ENCODE measurements around the gene HOXA11.

Gene HOXA11

DNA sequence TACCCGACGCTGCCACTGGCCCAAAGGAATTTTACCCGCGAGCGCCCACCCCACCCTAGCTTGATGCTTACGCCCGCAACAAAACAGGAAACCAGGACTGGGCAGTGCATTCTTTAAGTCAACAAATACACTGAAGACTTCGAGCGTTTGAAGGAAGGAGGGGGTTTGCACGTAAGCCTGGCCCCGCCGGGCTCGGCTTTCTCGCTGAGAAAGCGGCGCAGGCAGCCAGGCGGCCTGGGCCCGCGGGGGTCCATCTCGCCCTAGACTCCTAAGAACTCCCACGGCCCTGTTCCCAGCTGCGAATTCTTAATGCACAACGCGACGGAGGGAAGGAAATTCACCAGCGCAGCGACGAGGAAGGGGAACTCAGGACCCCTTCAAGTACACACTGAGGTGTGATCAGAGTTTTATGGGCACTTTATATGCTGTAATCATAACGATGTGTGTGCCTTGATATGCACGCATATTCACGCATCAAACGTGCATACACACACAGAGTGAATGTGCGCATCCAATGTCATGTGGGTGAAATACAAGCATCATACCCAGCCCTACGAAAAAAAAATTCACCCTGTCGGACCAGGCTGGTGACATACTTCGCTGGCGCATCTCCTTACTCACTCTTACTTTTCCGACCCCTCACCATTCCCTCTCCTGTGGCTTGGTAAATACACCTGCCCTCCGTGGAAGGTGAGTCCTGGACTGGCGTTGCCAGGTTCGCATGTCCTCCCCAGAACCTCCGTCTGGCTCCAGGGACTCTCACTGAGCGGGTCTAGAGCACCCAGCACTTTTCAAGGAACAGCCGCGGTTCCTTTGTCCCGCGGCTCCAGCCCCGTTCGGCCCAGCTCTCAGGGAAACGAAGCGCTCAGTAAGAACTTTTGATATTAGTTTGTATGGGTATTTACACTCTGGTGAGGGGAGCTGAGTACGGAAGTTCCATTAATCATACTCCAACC, 20.6 kb upstream of the HOXA11 start:
- DNase-seq (ENCODE audit: low read depth in 2 of 2): no peak

DNA sequence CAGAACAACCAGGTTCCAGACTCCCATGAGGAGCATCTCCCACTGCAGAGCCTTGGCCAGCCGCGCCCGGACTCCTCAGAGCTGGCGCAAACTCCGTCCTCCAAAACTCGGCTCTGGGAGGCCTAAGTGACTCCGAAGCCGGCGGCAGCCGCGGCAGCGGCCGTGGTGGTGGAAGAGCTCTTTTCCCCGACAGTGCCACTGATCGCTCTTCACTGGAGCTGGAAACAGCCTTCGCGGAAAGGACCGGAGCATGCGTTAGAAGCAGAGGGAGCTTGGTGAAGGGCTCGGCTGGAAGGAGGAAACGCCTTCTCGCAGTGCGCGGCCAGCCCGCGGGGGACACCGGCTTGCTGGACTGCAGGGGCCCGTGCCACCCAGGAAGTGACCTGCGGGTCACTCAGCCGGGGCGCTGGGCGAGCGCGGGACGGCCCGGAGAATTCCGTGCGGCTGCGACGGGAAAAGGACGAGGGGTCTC, 19.9 kb upstream of the HOXA11 start:
- DNase-seq (ENCODE audit: low read depth in 2 of 2): no peak

DNA sequence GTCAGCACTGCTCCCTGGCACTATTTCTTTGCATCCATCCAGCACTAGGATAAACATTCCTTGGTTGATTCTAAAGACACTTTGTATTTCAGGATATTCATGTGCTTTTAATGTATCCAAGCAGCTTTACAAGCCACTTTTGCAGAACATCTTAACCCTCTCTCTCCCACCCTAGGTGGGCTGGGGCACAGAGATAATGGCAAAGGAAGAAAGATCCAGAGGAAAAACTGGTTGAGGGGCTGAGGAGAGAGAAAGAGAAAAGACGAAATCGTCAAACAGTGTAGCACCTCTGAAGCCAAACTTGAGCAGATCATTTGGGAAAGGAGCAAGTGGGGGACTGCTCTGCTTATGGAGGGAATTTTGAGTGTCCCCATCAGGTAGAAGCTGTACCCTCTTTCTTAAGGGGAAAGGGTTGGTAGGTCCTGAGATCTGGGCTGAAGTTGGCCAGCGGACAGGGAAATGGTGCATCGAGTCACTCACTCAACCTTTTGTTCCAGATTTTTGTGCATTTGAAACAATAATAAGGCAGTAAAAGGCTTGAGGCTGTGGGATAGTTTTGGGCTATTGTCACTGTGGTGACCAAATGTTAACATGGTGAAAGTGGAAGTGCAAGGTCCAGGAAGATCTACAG, 19.0 kb upstream of the HOXA11 start:
- DNase-seq (ENCODE audit: low read depth in 2 of 2): no peak

DNA sequence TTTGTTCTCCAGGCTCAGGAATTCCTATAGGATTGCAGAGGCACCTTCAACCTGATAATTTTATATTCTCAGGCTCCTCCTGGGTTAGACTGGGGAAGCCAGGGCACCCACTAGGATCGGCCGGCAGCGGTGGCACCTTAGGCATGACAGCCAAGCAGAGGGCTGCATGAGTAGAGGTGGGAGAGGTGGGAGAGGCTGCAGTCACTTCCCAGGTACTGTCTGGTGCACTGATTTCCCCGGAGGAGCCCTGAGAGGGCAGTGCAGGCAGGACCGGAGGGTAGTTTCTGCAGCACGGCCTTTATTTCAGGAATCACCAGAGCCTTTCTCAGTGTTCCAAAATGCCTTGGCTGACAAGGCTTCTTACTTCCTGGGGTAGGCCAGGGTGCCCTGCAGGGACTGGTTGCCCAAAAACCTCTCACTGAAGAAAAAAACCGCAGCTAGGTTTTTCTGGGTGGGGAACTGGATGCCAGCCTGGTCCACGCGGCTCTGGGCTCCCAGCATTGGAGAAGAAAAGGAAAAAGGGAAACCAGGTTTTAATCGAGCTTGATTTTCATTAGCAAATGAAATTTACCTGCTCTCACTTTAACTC, 18.4 kb upstream of the HOXA11 start:
- no peak for DNase-seq (ENCODE audit: low read depth in 2 of 2)

DNA sequence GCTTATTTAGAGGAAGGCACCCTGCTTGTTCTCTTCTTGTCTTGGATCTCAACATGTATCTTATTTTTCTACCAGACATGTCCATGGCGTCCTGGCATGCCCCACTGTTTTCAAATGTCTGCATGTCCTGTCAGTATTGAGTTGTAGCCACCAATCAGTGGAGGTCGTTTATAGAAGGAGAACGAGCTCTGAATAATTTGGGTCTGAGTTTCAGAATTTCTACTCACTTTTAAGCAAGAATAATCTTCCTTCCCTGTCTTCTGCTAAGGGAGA, 17.8 kb upstream of the HOXA11 start:
- no peak for DNase-seq (ENCODE audit: low read depth in 2 of 2)

DNA sequence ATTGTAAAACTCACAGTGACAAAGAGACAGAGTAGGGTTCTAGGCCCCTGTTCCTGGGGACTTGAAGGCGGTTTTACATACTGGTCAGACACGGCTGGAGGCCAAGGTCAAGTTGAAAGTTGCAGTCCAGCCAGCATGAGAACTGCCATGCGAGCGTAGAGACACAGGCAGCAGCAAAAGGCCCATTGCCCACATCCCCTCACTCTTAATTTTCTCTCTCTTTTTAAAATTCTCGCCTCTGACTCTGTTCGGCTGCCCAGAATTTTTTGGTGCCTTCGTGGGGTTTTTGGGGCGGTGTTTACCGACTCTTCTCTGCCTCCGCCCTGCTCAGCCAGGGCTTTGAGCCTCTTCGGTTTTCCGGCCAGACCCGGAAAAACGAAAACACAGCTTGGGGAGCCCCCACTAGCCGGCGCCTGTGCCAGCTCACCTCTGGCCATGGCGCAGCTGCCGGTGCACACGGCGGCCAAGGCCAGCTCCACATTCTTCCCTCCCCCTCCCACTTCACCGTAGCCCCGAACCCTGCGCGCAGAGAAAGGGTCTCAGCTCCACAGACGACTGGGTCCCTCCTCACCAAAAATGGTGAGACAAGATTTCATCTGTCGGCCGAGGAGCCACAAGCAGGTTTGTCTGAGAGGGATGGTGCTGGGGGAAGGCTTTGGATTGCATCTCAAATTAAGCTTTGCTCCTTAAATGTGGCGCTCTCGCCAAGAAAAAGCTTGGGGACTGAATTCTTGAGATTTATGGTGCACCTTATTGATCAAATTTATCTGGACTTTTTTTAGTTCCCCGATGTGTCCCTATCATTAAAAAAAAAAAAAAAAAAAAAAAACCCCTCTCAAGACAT, 17.2 kb upstream of the HOXA11 start:
- no peak for DNase-seq (ENCODE audit: low read depth in 2 of 2)

DNA sequence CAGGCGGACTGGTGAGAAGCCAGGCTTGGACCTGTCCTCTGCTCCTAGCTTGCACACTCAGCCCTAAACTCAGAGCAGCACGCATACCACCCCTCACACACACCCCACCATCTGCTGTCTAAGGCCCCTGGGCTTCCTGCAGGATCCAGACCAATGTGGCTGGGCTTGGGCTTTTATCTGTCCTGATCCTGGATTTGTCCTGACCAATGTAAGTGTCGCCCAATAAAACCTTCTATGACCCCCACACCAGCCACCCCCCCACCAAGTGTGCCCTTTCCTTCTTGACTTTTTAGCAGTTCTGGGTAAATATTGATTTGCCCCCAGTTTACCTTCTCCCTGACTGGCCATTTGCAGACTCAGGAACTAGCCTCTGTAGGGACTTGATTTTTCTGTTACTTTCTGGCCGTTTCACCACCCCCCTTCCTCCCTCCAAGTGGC, 16.6 kb upstream of the HOXA11 start:
- no peak for DNase-seq (ENCODE audit: low read depth in 2 of 2)

DNA sequence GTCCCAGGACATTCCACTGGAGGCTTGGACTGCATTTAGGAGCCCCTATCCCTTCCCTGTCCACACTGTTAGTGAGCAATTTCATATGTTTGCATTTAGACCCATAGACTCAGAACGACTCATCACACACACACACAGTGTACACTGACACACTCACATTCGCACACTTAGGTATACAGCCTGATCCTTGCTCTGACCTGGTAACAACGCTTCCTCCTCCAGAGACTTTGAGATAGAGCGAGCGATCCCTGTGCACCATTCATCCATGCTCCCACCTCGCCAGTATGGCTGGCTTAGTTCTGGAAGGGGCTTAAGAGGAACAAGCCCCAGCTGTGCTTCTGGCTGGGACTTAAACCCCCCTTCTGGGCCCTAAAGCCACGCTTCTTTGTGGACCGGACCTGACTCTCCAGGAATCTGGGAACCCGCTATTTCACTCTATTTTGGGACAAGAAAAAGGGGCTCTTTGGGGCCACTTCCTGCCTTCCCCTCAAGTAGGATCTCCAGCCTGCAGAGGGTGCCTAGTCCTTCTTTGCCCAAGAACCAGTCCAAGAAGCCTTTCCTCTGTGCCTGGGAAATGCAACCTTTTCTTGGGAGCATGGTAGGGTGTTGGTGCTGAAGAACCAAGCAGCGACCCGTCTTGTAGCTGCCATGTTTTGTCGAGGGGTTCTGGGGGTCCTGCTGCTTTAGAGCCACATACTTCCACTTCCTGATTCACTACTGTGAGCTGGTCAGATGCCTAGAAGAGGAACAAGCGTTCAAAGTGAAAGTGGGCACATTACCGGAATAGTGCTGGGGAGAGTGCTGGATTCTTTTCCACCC, 15.9 kb upstream of the HOXA11 start:
- no peak for DNase-seq (ENCODE audit: low read depth in 2 of 2)

DNA sequence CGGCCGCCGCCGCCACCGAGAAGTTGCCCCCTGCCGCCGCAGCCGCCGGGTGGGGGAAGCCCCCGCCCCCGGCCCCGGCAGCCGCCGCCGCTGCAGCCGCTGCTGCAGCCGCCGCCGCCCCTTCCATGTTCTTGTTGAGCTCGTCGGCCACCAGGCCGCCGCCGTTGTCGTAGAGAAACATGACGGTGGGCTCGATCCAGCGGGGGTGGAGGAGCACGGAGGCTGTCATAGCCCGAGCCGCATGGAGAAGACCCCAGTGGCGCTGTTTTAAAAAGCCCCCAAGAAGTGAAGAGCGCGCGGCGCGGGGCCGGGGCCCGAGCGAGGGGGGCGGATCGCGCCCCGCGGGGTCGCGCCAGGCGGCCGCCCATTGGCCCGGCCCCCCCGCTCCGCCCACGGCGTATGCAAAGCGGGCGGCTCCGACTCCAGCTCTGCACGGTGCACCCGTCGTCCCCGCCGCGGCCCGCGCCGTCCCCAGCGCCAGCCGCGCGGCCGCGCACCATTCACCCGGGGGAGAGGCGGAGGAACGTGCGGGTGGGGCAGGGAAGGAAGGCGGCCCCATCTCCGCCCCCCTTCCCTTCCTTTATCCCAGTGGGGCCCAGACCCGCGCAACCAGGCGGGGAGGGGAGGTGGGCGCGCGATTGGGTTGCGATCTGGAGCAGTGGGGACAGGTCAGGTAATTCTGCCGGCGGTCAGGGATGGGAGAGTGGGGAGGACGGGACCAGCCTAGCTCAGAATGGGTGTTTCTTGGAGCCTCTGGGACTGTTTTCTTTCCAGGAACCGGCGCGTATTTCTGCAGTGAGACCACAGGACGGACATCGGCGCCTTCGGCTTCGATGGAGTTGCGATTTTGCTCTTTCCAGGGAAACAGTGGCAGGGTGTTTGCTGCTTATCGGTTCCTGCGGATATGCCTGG, 15.1 kb upstream of the HOXA11 start, which contains the start of gene HOXA13:
Gene HOXA13 (minus strand): TSS at position 243 of the 912 bp plus-strand sequence. CDS start 14 bp downstream, at position 229.
- DNase-seq (ENCODE audit: low read depth in 2 of 2): no peak

DNA sequence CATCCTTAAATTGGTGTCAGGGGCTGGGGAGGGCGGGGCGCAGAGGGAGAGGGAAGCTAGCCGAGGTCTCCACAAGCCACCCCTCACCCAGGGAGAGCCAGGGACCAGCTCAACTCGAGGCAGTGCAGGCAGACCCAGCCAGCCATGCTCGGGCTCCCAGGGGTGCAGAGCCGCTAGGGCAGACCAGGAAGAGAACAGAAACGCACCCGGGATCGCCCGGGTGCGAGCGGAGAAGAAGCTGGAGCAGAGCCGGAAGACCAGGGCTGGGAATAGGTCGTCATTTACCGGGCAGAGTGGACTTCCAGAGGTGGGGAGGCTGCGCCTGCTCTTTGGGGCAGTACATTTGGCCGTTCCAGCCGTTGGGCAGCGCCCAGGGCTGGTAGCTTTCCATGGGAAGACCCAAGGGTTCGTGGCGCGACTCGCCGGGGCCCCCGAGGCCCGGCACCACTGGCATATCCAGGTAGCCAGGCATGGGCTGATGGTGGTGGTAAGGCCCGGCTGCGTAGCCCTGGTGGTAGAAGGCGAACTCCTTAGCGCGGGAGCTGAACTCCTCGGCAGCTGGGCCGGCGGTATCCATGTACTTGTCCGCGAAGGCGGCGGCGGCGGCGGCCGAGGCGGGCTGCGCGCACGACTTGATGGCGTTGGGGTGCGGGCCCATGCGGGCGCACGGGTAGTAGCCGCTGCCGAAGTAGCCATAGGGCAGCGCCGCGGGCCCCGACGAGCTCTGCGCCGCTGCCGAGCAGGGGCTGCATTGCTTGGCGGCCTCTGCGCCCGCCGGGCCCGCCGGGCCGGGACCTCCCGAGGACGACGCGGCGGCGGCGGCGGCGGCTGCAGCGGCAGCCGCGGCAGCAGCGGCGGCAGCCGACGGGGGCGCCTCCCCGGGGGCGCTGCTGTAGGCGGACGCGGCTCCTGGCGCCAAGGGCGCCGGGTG, 14.1 kb upstream of the HOXA11 start:
- DNase-seq (ENCODE audit: low read depth in 2 of 2): no peak

DNA sequence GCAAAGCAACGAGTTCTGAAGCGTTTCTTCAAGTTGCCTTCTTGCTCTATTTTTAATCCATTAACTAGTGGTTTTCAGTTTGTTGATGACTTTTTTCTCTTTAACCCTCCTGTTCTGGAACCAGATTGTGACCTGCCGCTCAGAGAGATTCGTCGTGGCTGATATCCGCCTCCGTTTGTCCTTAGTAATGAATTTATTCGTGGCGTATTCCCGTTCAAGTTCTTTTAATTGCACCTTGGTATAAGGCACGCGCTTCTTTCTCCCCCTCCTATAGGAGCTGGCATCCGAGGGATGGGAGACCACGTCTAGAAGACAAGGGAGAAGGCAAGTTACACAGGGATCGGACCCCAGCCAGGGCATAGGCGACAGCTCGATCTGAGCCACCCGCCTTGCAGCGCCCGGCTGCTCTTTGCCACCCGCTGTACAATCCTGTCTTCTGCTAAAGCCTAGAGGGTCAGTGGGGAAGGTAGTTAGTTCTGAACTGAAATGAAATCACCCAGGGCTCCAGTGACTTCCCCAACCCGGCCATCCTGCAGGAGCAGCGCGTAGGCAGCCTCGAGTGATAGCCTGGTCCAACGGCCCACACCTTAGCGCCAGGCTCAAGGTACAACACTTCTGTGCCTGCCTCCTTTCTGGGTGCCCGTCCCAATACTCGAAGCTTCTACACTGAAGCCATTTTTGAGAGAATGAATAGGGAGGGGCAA, 13.3 kb upstream of the HOXA11 start:
- no peak for DNase-seq (ENCODE audit: low read depth in 2 of 2)

DNA sequence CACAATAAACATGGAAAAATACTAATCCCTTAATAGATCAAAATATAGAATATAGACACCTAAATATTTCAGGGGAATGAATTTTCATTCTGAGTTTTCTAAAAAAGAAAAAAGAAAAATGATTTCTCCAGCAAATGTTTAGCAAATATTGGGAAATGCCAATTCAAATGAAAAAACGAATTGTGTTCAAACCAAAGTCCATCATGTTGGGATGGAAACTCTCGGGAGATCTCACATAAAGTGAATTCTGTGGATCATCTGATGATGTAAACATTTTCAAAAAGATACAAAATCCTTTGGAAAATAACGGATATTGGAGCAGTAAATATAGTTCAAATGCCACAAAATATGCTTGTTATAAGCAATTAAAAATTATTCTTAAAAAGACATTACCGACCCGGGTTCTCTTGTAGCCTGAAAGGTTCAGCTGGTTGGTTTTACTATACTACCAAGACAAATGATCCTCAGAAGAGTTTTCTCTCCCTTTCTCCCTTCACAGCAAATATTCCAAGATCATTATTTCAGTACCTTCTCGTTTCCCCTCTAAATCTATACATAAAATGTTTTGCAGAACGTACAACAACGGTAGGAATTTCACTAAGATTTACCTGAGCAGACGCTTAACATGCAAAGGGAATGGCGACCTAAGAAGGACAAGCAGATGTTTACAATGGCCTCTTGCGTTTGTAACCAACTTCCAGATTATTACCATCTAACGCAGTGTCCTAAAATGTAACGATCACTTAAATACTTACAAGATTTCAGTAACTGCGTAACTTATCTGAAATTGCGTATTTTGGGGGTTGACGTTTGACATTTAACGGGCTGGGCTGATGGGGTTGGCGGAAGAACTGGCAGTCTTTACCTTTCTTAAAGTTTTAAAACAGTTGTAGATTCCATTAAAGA, 12.4 kb upstream of the HOXA11 start:
- no peak for DNase-seq (ENCODE audit: low read depth in 2 of 2)

DNA sequence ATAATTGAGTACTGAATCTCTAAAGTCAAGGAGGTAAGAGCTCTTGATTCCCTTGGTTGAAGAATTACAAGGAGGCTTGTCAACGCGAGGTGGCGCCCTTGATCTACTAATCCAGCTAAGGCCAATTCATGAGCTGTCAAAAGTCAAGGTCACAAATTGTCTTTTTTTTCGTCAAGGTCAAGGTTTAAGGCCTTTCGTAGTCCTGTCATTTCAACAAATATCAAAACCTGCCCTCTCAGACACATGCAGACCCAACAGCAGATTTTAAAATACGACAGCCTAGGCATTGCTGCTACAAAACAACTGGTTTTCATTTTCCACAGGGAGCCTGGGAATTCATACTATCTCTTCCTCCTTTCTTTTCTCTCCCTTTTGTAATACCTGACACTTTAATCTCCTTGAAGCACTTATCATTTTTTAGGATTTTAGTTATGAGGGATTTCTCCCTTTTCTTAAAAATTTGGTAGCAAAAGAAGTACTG, 11.3 kb upstream of the HOXA11 start:
- DNase-seq (ENCODE audit: low read depth in 2 of 2): peak; percentile 80 to 87

DNA sequence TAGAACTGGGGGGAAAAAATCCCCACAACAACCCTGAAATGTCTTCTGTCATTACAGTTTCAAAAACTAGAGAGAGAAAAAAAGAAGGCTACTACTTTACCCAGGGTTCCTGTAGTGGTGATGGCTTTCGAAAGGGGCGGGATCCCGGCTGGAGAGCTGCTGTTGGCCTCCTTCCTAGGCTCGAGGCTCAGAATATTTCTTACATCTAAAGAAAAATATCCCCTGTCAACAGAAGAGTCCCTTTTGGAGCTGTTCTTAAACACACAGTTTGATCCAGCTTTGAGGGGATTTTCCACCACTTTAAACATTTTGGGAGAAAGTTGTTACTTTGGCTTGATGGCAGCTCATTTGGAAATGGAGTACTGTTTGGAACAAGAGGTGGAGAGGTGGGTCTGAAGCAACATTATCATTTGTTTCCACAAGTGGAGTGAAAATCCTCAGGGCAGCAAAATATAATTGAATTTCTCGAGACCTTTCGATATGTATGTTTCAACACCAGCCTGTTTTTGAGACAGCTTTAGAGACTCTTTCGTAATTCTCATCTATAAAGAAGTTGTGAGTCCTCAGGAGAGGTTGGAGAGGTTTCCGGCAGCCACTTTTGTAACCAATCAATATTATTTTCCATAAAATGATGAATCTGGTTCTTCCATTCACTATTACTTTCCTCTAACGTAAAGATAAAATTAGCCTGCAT, 9.8 kb upstream of the HOXA11 start:
- DNase-seq (ENCODE audit: low read depth in 2 of 2): no peak

DNA sequence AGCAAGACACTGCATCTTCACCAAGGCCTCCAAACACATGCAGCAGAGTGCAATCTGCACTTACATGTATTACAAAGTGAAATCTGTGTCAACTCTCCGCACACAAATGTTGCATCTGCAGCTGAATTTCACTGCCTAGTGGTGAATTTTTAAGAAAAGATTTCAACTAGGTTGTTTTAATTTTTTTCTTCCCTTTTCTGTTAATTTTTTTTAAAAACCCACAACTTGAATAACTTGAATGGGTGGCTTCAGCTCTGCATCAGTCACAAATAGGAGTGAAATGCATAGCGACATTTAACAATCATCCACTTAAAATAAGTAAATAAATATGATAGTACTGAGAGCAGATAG, 8.9 kb upstream of the HOXA11 start:
- DNase-seq (ENCODE audit: low read depth in 2 of 2): no peak

DNA sequence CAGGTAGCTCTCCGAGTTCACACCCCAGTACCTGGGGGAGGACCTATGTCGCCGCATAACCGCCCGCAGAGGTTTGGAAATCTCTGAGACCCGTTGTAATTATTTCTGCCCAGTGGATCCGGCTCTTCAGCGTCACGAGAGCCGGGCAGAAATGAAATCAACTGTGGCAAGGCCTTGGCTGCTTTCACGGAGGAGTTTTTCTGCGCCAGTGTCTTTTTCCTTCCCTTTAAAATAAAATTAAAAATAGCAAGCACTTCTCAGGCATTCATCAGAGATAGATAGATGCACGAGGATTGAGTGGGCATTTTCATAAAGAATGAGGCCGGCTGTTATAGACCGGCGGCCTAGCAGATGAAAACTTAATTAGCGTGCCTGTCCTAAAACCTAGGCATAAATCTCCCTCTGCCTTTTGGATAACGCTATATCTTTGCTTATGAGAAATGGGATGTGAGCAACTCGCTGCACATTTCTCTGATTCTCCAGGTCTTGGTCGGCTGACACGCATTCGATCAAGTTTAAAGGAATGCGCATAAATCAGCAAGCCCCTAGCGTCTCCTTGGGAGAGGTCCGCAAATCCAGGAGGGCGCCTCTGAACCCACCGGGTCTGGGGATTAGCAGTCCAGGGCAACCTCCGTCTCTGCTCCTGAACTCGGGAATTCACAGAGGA, 8.4 kb upstream of the HOXA11 start:
- no peak for DNase-seq (ENCODE audit: low read depth in 2 of 2)
